Measurements from ENCODE around the gene PWWP2A.

PWWP2A gene

DNA sequence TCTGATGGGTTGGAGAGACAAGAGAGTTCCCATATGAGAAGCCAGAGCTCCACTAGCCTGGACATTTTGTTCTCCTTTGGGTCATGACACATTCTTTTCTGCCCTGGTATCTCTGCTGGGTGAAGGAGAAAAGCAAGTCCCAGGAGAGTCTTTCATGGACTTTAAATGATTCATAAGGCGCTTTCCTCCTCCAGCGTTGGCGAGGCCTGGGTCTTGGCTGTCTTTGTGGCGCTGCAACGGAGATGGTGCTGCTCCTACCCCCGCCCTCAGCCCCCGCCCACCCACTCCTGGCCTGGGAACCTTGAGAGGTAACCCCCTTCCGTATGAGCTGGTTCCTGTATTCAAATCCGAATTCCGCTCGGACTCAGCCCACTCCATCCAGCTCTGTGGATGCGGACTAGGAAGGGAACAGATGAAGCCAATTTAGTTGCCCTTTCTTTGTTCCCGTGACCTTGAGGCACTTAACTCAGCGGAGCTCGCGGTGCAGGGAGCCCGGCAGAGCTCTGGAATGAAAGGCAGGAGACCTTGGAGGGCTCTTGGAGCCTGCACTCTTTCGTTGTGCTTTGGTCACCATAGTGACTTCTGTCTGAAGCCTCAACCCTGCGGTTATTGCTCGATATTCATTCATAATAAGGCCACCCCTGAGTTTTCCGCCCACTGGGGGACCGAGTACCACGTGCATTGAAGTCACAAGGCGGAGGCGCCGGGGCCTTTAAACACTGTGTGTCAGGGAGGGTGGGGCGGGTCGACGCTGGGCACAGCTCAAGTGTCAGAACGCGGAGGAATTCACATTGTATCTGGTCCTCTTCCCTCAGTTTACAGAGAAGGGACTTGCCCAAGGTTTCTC lies 14.0 kb upstream of the PWWP2A start:
- Histone ChIP-seq H3K4me3 (ENCODE audit: low read depth, low read length) (peak overlapping the region; percentile 47), H3K27me3 (ENCODE audit: control insufficient read depth, insufficient read depth, low read length) (no peaks in the 10 kb centered on the region), H3K9ac (ENCODE audit: low read length) (peak overlapping the region; percentile 67), H3K4me1 (ENCODE audit: control insufficient read depth, insufficient read depth, low read length) (peaks cover 13% of the 10 kb centered on the region), H3K9me3 (ENCODE audit: control insufficient read depth, insufficient read depth, low read depth, low read length) (no peaks in the 10 kb centered on the region), H3K36me3 (ENCODE audit: control insufficient read depth, insufficient read depth, low read length) (no peaks in the 10 kb centered on the region), H3K27ac (ENCODE audit: low read depth, low read length) (peak overlapping the region; percentile 61)

- H3K36me3 ChIP-seq (ENCODE audit: control insufficient read depth, insufficient read depth, low read length), result no peaks in the 10 kb centered on the region
- peaks cover 4% of the 10 kb centered on the region for H3K9me3 ChIP-seq (ENCODE audit: control insufficient read depth, insufficient read depth, low read depth, low read length)
- no peaks in the 10 kb centered on the region for H3K27me3 ChIP-seq (ENCODE audit: control insufficient read depth, insufficient read depth, low read length)
- H3K27ac ChIP-seq (ENCODE audit: low read depth, low read length), result no peak overlapping the region
- no peak overlapping the region for H3K4me3 ChIP-seq (ENCODE audit: low read depth, low read length)
- no peak overlapping the region for H3K9ac ChIP-seq (ENCODE audit: low read length)
- peaks cover 13% of the 10 kb centered on the region for H3K4me1 ChIP-seq (ENCODE audit: control insufficient read depth, insufficient read depth, low read length)
Measured at GRCh38 chr5:160129841-160130240, 10.6 kb upstream of the PWWP2A start.

GRCh38 chr5:160128632-160129031 lies 9.4 kb upstream of the PWWP2A start:
- no peak overlapping the region for H3K4me3 ChIP-seq (ENCODE audit: low read depth, low read length)
- no peak overlapping the region for H3K9ac ChIP-seq (ENCODE audit: low read length)
- no peaks in the 10 kb centered on the region for H3K36me3 ChIP-seq (ENCODE audit: control insufficient read depth, insufficient read depth, low read length)
- H3K27me3 ChIP-seq (ENCODE audit: control insufficient read depth, insufficient read depth, low read length), result no peaks in the 10 kb centered on the region
- no peak overlapping the region for H3K27ac ChIP-seq (ENCODE audit: low read depth, low read length)
- peaks cover 10% of the 10 kb centered on the region for H3K4me1 ChIP-seq (ENCODE audit: control insufficient read depth, insufficient read depth, low read length)
- peaks cover 4% of the 10 kb centered on the region for H3K9me3 ChIP-seq (ENCODE audit: control insufficient read depth, insufficient read depth, low read depth, low read length)

DNA sequence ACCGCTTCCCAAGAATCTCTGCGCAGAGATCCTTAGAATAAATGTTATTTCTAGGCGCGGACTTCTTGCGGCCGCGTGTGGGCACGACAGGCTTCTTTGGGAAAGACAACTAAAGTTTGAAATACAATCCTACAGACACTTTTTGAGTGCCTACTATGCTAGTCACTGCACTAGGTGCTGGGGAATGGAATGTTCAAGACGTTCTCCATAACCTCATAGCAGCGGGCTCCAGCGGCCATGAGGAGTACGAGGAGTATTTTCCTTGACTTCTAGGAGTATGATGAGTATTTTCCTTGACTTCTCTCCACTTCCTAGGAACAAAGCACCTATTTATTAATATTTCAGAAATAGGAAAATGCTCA lies 636 bp upstream of the PWWP2A start:
- peaks cover 23% of the 10 kb centered on the region for H3K36me3 ChIP-seq (ENCODE audit: control insufficient read depth, insufficient read depth, low read length)
- no peaks in the 10 kb centered on the region for H3K27me3 ChIP-seq (ENCODE audit: control insufficient read depth, insufficient read depth, low read length)
- peak overlapping the region; percentile 56 for H3K4me3 ChIP-seq (ENCODE audit: low read depth, low read length)

GRCh38 chr5:160118349-160119141 lies 705 bp downstream of the PWWP2A start:
- Histone ChIP-seq H3K27me3 (ENCODE audit: control insufficient read depth, insufficient read depth, low read length) (no peaks in the 10 kb centered on the region), H3K4me3 (ENCODE audit: low read depth, low read length) (peak overlapping the region; percentile 95), H3K9ac (ENCODE audit: low read length) (peak overlapping the region; percentile 90), H3K36me3 (ENCODE audit: control insufficient read depth, insufficient read depth, low read length) (peaks cover 36% of the 10 kb centered on the region), H3K4me1 (ENCODE audit: control insufficient read depth, insufficient read depth, low read length) (peaks cover 5% of the 10 kb centered on the region), H3K9me3 (ENCODE audit: control insufficient read depth, insufficient read depth, low read depth, low read length) (no peaks in the 10 kb centered on the region), H3K27ac (ENCODE audit: low read depth, low read length) (peak overlapping the region; percentile 90)

More for the DNA sequence above, 636 bp upstream of the PWWP2A start:
- Histone ChIP-seq H3K4me1 (ENCODE audit: control insufficient read depth, insufficient read depth, low read length) (peaks cover 5% of the 10 kb centered on the region), H3K27ac (ENCODE audit: low read depth, low read length) (no peak overlapping the region), H3K9ac (ENCODE audit: low read length) (no peak overlapping the region), H3K9me3 (ENCODE audit: control insufficient read depth, insufficient read depth, low read depth, low read length) (no peaks in the 10 kb centered on the region)

DNA sequence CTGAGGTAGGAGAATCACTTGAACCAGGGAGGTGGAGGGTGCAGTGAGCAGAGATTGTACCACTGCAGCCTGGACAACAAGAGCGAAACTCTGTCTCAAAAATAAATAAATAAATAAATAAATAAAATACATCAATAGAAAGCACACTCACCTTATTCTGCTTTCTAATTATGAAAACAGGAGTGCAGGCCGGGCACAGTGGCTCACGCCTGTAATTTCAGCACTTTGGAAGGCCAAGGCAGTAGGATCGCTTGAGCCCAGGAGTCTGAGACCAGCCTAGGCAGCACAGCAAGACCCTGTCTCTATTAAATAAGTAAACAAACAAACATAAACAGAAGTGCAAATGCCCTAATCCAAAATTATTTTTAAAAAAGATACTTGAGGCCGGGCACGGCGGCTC lies 2.3 kb downstream of the PWWP2A start:
- H3K9me3 ChIP-seq (ENCODE audit: control insufficient read depth, insufficient read depth, low read depth, low read length), result no peaks in the 10 kb centered on the region
- peaks cover 5% of the 10 kb centered on the region for H3K4me1 ChIP-seq (ENCODE audit: control insufficient read depth, insufficient read depth, low read length)
- H3K36me3 ChIP-seq (ENCODE audit: control insufficient read depth, insufficient read depth, low read length), result peaks cover 52% of the 10 kb centered on the region
- no peaks in the 10 kb centered on the region for H3K27me3 ChIP-seq (ENCODE audit: control insufficient read depth, insufficient read depth, low read length)
- H3K4me3 ChIP-seq (ENCODE audit: low read depth, low read length), result no peak overlapping the region
- H3K9ac ChIP-seq (ENCODE audit: low read length), result no peak overlapping the region
- H3K27ac ChIP-seq (ENCODE audit: low read depth, low read length), result no peak overlapping the region

DNA sequence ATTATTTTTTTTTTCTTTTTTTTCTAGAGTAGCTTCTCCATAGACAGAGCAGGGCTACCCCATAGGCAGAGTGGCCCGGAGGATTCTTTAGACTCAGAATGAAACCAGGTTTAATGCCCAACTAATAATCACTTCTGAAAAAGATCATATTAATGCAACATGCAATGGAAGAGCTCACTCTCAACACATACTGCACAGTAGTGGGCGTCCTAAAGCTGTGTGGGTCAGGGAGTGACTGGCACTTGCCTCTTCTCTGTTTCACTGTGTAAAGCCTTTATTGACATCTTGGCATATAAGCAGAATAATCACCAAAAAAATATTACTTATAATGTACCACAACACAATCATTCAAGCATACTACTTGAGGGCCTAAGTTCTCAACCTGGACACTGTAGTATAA lies 11.1 kb downstream of the PWWP2A start:
- no peaks in the 10 kb centered on the region for H3K27me3 ChIP-seq (ENCODE audit: control insufficient read depth, insufficient read depth, low read length)
- peaks cover 66% of the 10 kb centered on the region for H3K36me3 ChIP-seq (ENCODE audit: control insufficient read depth, insufficient read depth, low read length)
- H3K27ac ChIP-seq (ENCODE audit: low read depth, low read length), result no peak overlapping the region
- no peaks in the 10 kb centered on the region for H3K4me1 ChIP-seq (ENCODE audit: control insufficient read depth, insufficient read depth, low read length)
- H3K9ac ChIP-seq (ENCODE audit: low read length), result no peak overlapping the region
- no peak overlapping the region for H3K4me3 ChIP-seq (ENCODE audit: low read depth, low read length)
- H3K9me3 ChIP-seq (ENCODE audit: control insufficient read depth, insufficient read depth, low read depth, low read length), result 0 out of 2 replicates have a peak, but pooled peaks cover 2% of the 10 kb centered on the region

DNA sequence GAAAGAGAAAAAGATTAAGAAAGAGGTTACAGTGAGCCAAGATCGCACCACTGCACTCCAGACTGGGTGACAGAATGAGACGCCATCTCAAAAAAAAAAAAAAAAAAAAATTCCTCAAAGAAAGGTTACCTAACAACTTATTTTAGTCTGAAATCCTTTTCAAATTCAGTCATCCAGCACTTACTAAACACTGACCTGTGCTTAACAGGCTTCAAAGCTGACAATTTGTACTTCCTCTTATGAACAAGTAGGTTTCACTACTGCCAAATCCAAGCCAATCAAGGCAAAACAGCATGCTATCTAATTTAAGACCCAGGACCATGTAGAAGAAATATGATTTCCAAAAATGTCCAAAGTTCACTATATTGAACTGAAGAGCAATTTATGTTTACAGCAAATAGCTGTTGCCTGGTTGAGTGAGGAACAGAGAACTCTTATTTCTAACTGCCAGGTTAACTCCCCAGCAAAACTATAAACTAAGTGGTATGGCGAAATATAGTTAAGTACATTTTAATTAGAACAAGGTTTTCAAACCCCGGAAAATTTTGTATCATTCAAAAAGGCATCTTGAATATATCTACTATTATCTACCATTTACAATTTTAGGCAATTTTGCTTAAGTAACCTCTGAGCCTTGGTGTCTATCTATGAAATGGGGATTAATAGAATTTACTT lies 13.4 kb downstream of the PWWP2A start:
- Histone ChIP-seq H3K4me3 (ENCODE audit: low read depth, low read length) (no peak overlapping the region), H3K36me3 (ENCODE audit: control insufficient read depth, insufficient read depth, low read length) (peaks cover 54% of the 10 kb centered on the region), H3K9me3 (ENCODE audit: control insufficient read depth, insufficient read depth, low read depth, low read length) (no peaks in the 10 kb centered on the region), H3K27ac (ENCODE audit: low read depth, low read length) (no peak overlapping the region), H3K27me3 (ENCODE audit: control insufficient read depth, insufficient read depth, low read length) (no peaks in the 10 kb centered on the region), H3K4me1 (ENCODE audit: control insufficient read depth, insufficient read depth, low read length) (no peaks in the 10 kb centered on the region), H3K9ac (ENCODE audit: low read length) (no peak overlapping the region)

DNA sequence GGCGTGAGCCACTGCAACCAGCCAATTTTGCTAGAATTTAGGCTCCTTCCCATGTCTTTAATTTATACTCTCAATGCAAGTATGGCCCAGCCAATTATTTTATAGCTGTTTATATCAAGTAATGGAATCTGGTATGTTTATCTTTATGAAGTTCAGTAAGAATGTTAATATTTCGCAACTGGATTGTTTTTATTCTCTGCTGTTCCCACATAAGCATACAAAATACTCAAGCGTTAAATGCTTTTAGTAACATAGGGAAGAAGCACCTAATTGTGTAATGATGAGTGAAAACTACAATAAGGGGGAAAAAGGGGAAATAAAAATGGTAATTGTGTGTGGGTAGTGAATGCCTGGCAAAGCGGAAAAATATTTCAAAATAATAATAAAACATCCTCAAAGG lies 21.3 kb downstream of the PWWP2A start:
- Histone ChIP-seq H3K36me3 (ENCODE audit: control insufficient read depth, insufficient read depth, low read length) (peaks cover 52% of the 10 kb centered on the region), H3K4me3 (ENCODE audit: low read depth, low read length) (no peak overlapping the region), H3K9ac (ENCODE audit: low read length) (no peak overlapping the region), H3K9me3 (ENCODE audit: control insufficient read depth, insufficient read depth, low read depth, low read length) (no peaks in the 10 kb centered on the region), H3K27me3 (ENCODE audit: control insufficient read depth, insufficient read depth, low read length) (no peaks in the 10 kb centered on the region), H3K27ac (ENCODE audit: low read depth, low read length) (no peak overlapping the region), H3K4me1 (ENCODE audit: control insufficient read depth, insufficient read depth, low read length) (no peaks in the 10 kb centered on the region)

DNA sequence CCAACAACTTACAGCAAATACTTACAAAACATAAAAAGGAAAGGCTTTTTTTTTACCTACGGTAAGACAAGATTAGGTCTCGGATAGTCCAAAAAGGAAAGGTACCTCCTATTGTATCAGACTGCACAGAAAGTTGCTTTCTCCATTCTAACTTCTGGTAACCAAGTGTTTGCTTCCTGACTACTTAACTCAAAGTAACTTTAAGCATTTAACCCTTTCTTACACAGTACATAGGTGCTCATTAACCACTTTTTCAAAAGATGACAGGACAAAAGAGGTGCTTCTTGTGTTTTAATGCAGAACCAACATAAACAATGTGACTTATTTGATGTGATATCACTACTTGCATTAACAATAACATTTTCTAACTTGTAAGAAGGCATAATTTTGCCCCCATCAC lies 23.1 kb downstream of the PWWP2A start:
- Histone ChIP-seq H3K9ac (ENCODE audit: low read length) (no peak overlapping the region), H3K27me3 (ENCODE audit: control insufficient read depth, insufficient read depth, low read length) (no peaks in the 10 kb centered on the region), H3K4me3 (ENCODE audit: low read depth, low read length) (no peak overlapping the region), H3K4me1 (ENCODE audit: control insufficient read depth, insufficient read depth, low read length) (no peaks in the 10 kb centered on the region), H3K36me3 (ENCODE audit: control insufficient read depth, insufficient read depth, low read length) (peaks cover 61% of the 10 kb centered on the region), H3K9me3 (ENCODE audit: control insufficient read depth, insufficient read depth, low read depth, low read length) (no peaks in the 10 kb centered on the region), H3K27ac (ENCODE audit: low read depth, low read length) (no peak overlapping the region)

All from HUES6 (cell line).